AG04450 (cell line): ENCODE measurements around the gene RIMOC1. TPM values are rescaled to one million over a fixed set of nuclear protein-coding genes. Genes with fewer than 3 reads are reported as not detected.

ENCODE experiments used
- CTCF ChIA-PET: fragments of 300-600, 350-600 bp; formaldehyde crosslinking; extraction: SDS; loops from one replicate; lab custom pipeline; 2022; ENCODE audit warnings: antibody characterized with exemption, inconsistent platforms; lab: Charles Lee
- POLR2A ChIA-PET: fragments of 350-600 bp; formaldehyde crosslinking; extraction: SDS; loops from one replicate; lab custom pipeline; 2021; ENCODE audit warnings: antibody characterized with exemption, inconsistent platforms; lab: Yijun Ruan, JAX
- DNase-seq: peaks from one replicate; pipeline ENCODE4 v3.0.0-alpha.2; 2011; ENCODE audit warnings: low read depth, low spot score
- H3K27ac ChIP-seq: one replicate; pipeline ENCODE4 v1.5.1; 2012; ENCODE audit warnings: low read depth, low read length, control low read depth
- H3K27me3 ChIP-seq: one replicate; pipeline ENCODE4 v1.6.0; 2012; ENCODE audit warnings: low read length; ENCODE audit not compliant: control insufficient read depth, insufficient read depth
- H3K4me3 ChIP-seq: 2 replicates; pipeline ENCODE4 v1.5.1; 2011; ENCODE audit warnings: mild to moderate bottlenecking, low read depth, low read length, control low read depth
- H3K9me3 ChIP-seq: 2 replicates; pipeline ENCODE4 v1.5.1; 2012; ENCODE audit warnings: low read length; ENCODE audit not compliant: control insufficient read depth, insufficient read depth
- polyA plus RNA-seq: library from polyadenylated mRNA; depleted of rRNA; stranded (reverse); fragments of >200 nt; gene quantifications from 2 replicates; pipeline ENCODE4 v1.2.3, GENCODE V29; 2011
- TF ChIP-seq, protein P1 (sequence below): IDR thresholded peaks from 2 replicates; pipeline ENCODE4 v1.5.1; 2011; ENCODE audit warnings: low read depth, low read length, control low read depth, inconsistent platforms

The RIMOC1 gene
- polyA plus RNA-seq, 1 experiment: 43.1 TPM

DNA sequence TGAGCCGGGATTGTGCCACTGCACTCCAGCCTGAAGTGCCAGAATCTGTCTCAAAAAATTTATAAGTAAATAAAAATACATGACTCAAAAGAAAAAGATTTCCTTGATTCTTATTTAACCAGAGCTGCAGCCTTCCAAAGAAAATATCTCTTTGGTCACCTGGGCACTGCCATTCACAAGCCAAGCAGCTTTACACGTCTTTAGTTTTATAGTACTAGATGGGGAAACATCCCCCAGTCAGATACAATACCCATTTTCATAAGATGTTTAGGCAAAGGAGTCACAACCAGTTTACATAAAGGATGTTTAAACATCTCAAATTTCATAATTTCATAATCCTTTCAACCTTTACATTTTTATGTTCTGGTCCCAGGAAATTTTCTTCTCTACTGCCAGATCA is 20.2 kb upstream of the RIMOC1 start:
- ChIA-PET CTCF (no interaction called here), POLR2A (no interaction called here)
- Histone ChIP-seq H3K27ac (no peak overlapping the region), H3K27me3 (no peaks in the 10 kb centered on the region), H3K4me3 (no peak overlapping the region), H3K9me3 (no peaks in the 10 kb centered on the region)
- TF ChIP-seq, protein P1, sequence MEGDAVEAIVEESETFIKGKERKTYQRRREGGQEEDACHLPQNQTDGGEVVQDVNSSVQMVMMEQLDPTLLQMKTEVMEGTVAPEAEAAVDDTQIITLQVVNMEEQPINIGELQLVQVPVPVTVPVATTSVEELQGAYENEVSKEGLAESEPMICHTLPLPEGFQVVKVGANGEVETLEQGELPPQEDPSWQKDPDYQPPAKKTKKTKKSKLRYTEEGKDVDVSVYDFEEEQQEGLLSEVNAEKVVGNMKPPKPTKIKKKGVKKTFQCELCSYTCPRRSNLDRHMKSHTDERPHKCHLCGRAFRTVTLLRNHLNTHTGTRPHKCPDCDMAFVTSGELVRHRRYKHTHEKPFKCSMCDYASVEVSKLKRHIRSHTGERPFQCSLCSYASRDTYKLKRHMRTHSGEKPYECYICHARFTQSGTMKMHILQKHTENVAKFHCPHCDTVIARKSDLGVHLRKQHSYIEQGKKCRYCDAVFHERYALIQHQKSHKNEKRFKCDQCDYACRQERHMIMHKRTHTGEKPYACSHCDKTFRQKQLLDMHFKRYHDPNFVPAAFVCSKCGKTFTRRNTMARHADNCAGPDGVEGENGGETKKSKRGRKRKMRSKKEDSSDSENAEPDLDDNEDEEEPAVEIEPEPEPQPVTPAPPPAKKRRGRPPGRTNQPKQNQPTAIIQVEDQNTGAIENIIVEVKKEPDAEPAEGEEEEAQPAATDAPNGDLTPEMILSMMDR: no peak
- DNase-seq: no peak

DNA sequence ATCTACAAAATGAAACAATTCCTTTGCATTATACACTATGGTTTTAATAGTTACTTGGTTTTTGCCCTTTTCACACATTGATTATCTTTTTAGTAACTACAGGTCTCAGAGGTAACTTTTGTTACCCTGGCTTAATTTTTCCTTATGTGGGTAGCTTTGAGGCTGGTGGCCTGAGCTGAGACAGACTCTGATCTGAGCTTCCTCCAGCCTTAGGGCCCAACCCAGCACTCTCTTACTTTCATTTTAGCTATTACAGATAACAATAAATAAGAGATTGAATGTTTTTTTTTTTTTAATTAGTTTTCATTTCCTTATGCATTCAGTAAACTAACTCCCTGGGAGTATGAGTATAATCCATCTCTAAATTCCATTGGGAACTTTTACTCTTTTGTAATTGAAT is 18.9 kb upstream of the RIMOC1 start:
- no peak for DNase-seq
- no peak overlapping the region for H3K27ac ChIP-seq
- TF ChIP-seq, protein P1: no peak
- H3K4me3 ChIP-seq: no peak overlapping the region
- H3K9me3 ChIP-seq: no peaks in the 10 kb centered on the region
- ChIA-PET CTCF (interaction anchor here (0.9 kb wide), 1 partner anchor 9 kb away, joined by 3 read pairs; no protein-coding TSS in a partner anchor), POLR2A (interaction anchor here (0.6 kb wide), 1 partner anchor 14 kb away, joined by 4 read pairs; no protein-coding TSS in a partner anchor)
- H3K27me3 ChIP-seq: no peaks in the 10 kb centered on the region

DNA sequence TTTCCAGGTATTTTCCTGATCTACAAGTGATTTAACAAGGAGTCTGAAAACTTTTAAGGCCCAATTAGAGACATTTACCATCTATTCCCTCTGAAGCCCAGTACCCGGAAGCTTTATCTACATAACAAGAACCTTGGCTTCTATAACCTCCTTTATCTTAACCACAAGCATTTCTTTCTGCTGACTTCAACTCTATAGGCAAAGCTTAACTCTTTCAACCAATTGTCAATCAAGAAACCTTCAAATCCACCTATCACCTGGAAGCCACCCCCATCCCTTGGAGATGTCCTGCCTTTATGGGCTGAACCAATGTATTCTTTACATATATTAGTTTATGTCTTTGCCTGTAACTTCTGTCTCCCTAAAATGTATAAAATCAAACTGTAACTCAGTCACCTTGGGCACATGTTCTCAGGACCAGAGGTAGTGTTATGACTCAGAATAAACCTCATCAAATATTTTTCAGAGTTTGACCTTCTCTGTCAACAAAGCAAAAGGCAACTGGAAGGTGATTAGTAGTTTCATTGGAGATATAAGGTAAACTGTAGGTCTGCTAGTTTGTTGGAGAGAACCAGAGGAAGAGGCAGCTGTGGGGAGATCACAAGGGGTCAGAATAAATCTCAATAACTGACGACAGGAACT is 13.0 kb upstream of the RIMOC1 start:
- Histone ChIP-seq H3K27me3 (peaks cover 4% of the 10 kb centered on the region), H3K27ac (no peak overlapping the region), H3K4me3 (no peak overlapping the region), H3K9me3 (no peaks in the 10 kb centered on the region)
- ChIA-PET POLR2A (no interaction called here), CTCF (interaction anchor here (0.9 kb wide), 1 partner anchor 1740 kb away, joined by 3 read pairs; no protein-coding TSS in a partner anchor)
- TF ChIP-seq, protein P1: no peak
- DNase-seq: no peak

DNA sequence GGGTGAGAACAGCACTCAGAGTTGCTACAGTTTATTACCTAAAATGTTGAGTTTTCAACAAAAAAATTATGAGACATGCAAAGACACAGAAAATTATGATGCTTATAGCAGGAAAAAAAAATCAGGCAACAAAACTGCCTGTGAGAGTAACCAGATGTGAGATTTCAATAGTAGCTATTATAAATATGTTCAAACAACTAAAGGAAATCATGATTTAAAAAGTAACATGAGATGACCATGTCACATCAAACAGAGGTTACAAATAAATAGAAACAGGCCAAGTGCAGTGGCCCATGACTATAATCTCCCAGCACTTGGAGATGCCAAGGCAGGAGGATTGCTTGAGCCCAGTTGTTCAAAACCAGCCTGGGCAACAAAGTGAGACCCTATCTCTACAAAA is 12.1 kb upstream of the RIMOC1 start:
- DNase-seq: no peak
- Histone ChIP-seq H3K27ac (no peak overlapping the region), H3K27me3 (peaks cover 4% of the 10 kb centered on the region), H3K9me3 (no peaks in the 10 kb centered on the region), H3K4me3 (no peak overlapping the region)
- TF ChIP-seq, protein P1: no peak
- POLR2A ChIA-PET: no interaction called here
- CTCF ChIA-PET: interaction anchor here (0.9 kb wide), 1 partner anchor 1739 kb away, joined by 3 read pairs; no protein-coding TSS in a partner anchor

DNA sequence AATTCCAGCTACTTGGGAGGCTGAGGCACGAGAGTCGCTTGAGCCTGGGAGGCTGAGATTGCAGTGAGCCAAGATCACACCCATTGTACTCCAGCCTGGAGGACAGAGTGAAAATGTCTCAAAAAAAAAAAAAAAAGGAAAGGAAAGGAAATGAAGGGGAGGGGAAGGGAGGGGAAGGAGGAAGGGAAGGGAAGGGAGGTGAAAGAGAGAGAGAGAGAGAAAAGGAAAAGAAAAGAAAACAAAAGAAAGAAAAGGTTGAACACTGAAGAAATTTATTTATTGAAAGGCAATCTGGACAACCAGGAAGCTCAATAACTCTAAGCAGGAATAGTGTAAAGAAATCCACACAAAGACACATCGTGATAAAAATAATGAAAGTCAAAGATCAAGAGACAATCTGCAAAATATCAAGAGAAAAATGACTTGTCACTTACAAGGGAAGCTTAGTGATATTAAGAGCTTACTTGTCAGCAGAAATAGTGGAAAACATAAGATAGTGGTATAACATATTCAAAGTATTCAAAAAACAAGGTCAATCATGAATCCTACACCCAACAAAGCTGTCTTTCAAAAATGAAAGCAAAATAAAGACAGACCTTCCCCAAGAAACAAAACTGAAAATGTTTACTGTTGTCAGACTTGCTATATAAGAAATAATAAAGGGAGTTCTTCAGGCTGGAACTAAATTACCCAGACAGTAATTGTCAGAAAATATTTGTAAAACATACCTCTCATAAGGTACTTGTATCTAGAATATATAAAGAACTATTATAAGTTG is 10.9 kb upstream of the RIMOC1 start:
- H3K27me3 ChIP-seq: peaks cover 4% of the 10 kb centered on the region
- no peak overlapping the region for H3K27ac ChIP-seq
- no peaks in the 10 kb centered on the region for H3K9me3 ChIP-seq
- TF ChIP-seq, protein P1: no peak
- H3K4me3 ChIP-seq: no peak overlapping the region
- DNase-seq: no peak
- CTCF ChIA-PET: no interaction called here
- POLR2A ChIA-PET: no interaction called here
